Body of pancreas (tissue), 4 donors: Measurements from ENCODE around the gene PCNT. TPM values are rescaled to one million over a fixed set of nuclear protein-coding genes. Genes with fewer than 3 reads are reported as not detected.

Source experiments
- ATAC-seq: fragments of 150-250 bp; one replicate; pipeline ENCODE4 v1.9.1; 2016
- DNase-seq, 4 donors: peaks; one replicate each; pipeline ENCODE4 v3.0.0-alpha.2; 2019
- H3K27ac ChIP-seq, 4 donors: fragments of 200-600 bp; sonication (generic); 1 replicate in 3 of 4; 2 replicates in 1 of 4; pipeline versions ENCODE4 v1.5.1 to v1.6.1; 2016 to 2019; ENCODE audit warnings: mild to moderate bottlenecking in 1 of 4, mixed read lengths in 1 of 4, moderate library complexity in 1 of 4
- H3K27me3 ChIP-seq, 2 donors: fragments of 200-600 bp; sonication (generic); one replicate each; pipeline ENCODE4 v1.6.0; 2016; ENCODE audit warnings: mild to moderate bottlenecking in 1 of 2
- H3K36me3 ChIP-seq, 2 donors: fragments of 200-600 bp; sonication (generic); replicated peaks in 1 of 2; 2 replicates each; pipeline ENCODE4 v1.5.1; 2016; ENCODE audit warnings: low read depth in 2 of 2; ENCODE audit not compliant: insufficient read depth in 1 of 2
- H3K4me1 ChIP-seq: fragments of 200-600 bp; sonication (generic); one replicate; pipeline ENCODE4 v1.6.0; 2016
- H3K4me3 ChIP-seq, 2 donors: fragments of 200-600 bp; sonication (generic); 1 replicate in 1 of 2; 2 replicates in 1 of 2; pipeline ENCODE4 v1.5.1; 2016 to 2019
- H3K9me3 ChIP-seq, 3 donors: fragments of 200-600 bp; sonication (generic); 1 replicate in 2 of 3; 2 replicates in 1 of 3; pipeline ENCODE4 v1.5.1; 2016
- CTCF ChIP-seq, 7 experiments: fragments of 450-650 bp in 4 of 7; fragments of 200-600 bp in 3 of 7; sonication (generic) in 3 of 7; IDR thresholded peaks; one replicate each; pipeline ENCODE4 v1.5.1; 2016 to 2019; ENCODE audit warnings: antibody characterized with exemption in 7 of 7
- POLR2A ChIP-seq, 3 donors: fragments of 450-650 bp; IDR thresholded peaks; one replicate each; pipeline ENCODE4 v1.6.1; 2016; ENCODE audit warnings: antibody characterized with exemption in 3 of 3, mild to moderate bottlenecking in 2 of 3
- WGBS, 2 donors: methylation state at CpG; one replicate each; pipeline ENCODE4 v1.1.5; 2017; 5-methylcytosine and 5-hydroxymethylcytosine counted together
- intact Hi-C: fragments of 100-400 bp; cut with DNase I; formaldehyde crosslinking; loops from one replicate; pipeline ENCODE4 v1.15.1; 2023
- total RNA-seq, 2 donors: library from RNA; depleted of rRNA; stranded (reverse); fragments of >200 nt; gene quantifications; one replicate each; pipeline ENCODE4 v1.1.0, GENCODE V29; 2016

Gene PCNT
- total RNA-seq, 2 donors from 2014 or later: 11.9 to 28.0 TPM

GRCh38 chr21:46354518-46354917 is 30.6 kb downstream of the PCNT start:
- Histone ChIP-seq H3K4me1 (no peaks in the 10 kb centered on the region), H3K27ac (no peak overlapping the region), H3K9me3 (no peaks in the 10 kb centered on the region), H3K27me3 (no peaks in the 10 kb centered on the region), H3K36me3 (peaks cover 0 to 29% of the 10 kb centered on the region in 2 donors), H3K4me3 (no peak overlapping the region)
- WGBS, 2 donors: 94 to 100% methylated on average over 1 to 13 of the region's 13 CpGs
- intact Hi-C loops: no loop called here
- ATAC-seq (no peak), DNase-seq (no peak)
- TF ChIP-seq POLR2A (IDR thresholded peaks at IDR 0.05) (no peak), CTCF (IDR thresholded peaks at IDR 0.05) (no peak)

- no peak for DNase-seq
- intact Hi-C loops: no loop called here
- WGBS, 2 donors: 80 to 94% methylated on average over 2 to 33 of the region's 33 CpGs
- Histone ChIP-seq H3K36me3 (peaks cover 0 to 26% of the 10 kb centered on the region in 2 donors), H3K27ac (no peak overlapping the region), H3K4me1 (no peaks in the 10 kb centered on the region), H3K27me3 (no peaks in the 10 kb centered on the region), H3K9me3 (no peaks in the 10 kb centered on the region), H3K4me3 (no peak overlapping the region)
- ATAC-seq: no peak
- no peak for TF ChIP-seq POLR2A (IDR thresholded peaks at IDR 0.05)
- no peak for TF ChIP-seq CTCF (IDR thresholded peaks at IDR 0.05)
Observed at GRCh38 chr21:46355161-46356004, 31.4 kb downstream of the PCNT start.

- intact Hi-C loops: no loop called here
- 92% methylated on average over 11 of the region's 13 CpGs; no CpG with 5 or more reads in 1 of the 2 donors for WGBS, 2 donors
- Histone ChIP-seq H3K4me1 (no peaks in the 10 kb centered on the region), H3K36me3 (peaks cover 0 to 23% of the 10 kb centered on the region in 2 donors), H3K9me3 (no peaks in the 10 kb centered on the region), H3K27ac (no peak overlapping the region), H3K4me3 (no peak overlapping the region), H3K27me3 (no peaks in the 10 kb centered on the region)
- TF ChIP-seq CTCF (IDR thresholded peaks at IDR 0.05): no peak
- TF ChIP-seq POLR2A (IDR thresholded peaks at IDR 0.05): no peak
- no peak for DNase-seq
- no peak for ATAC-seq
Observed at GRCh38 chr21:46356005-46356338, 32.0 kb downstream of the PCNT start.

GRCh38 chr21:46356494-46357334 is 32.8 kb downstream of the PCNT start:
- Histone ChIP-seq H3K27ac (no peak overlapping the region), H3K4me1 (no peaks in the 10 kb centered on the region), H3K4me3 (no peak overlapping the region), H3K9me3 (no peaks in the 10 kb centered on the region), H3K36me3 (peaks cover 0 to 21% of the 10 kb centered on the region in 2 donors), H3K27me3 (no peaks in the 10 kb centered on the region)
- intact Hi-C loops: no loop called here
- ATAC-seq (no peak), DNase-seq (no peak)
- WGBS, 2 donors: 84 to 88% methylated on average over 19 to 23 of the region's 23 CpGs
- no peak for TF ChIP-seq CTCF (IDR thresholded peaks at IDR 0.05)
